Measurements from ENCODE around the gene MGAT4C.

The MGAT4C gene

GRCh38 chr12:85956081-85956480, 300.1 kb downstream of the MGAT4C start:
- no peak for DNase-seq

GRCh38 chr12:85955127-85955526, 301.1 kb downstream of the MGAT4C start:
- no peak for DNase-seq

GRCh38 chr12:85951823-85952222, 304.4 kb downstream of the MGAT4C start:
- DNase-seq, result no peak

GRCh38 chr12:85949253-85949652, 306.9 kb downstream of the MGAT4C start:
- DNase-seq, result no peak

- no peak for DNase-seq
Measured at GRCh38 chr12:85948340-85948739, 307.9 kb downstream of the MGAT4C start.

GRCh38 chr12:85947286-85947685, 308.9 kb downstream of the MGAT4C start:
- no peak for DNase-seq

- DNase-seq, result no peak
Measured at GRCh38 chr12:85946375-85946774, 309.8 kb downstream of the MGAT4C start.

GRCh38 chr12:85927166-85927565, 329.0 kb downstream of the MGAT4C start:
- DNase-seq, result no peak

GRCh38 chr12:85923767-85924331, 332.3 kb downstream of the MGAT4C start:
- no peak for DNase-seq

GRCh38 chr12:85920324-85920947, 335.8 kb downstream of the MGAT4C start:
- DNase-seq, result no peak

Data from MV-4-11 (cell line).